Fibroblast of skin of scalp (primary cell): ENCODE data around the gene CRYZL1.

Experiments used
- DNase-seq: peaks from one replicate; pipeline ENCODE4 v3.0.0-alpha.2; 2013

Gene CRYZL1

GRCh38 chr21:33558777-33559421 lies 82.6 kb downstream of the CRYZL1 start:
- no peak for DNase-seq

- no peak for DNase-seq
Measured at GRCh38 chr21:33557447-33557846, 84.1 kb downstream of the CRYZL1 start.

- DNase-seq, result no peak
Measured at GRCh38 chr21:33554982-33555344, 86.6 kb downstream of the CRYZL1 start.

GRCh38 chr21:33554236-33554981 lies 87.1 kb downstream of the CRYZL1 start:
- no peak for DNase-seq

- no peak for DNase-seq
Measured at GRCh38 chr21:33552999-33553598, 88.4 kb downstream of the CRYZL1 start.

- DNase-seq, result no peak
Measured at GRCh38 chr21:33552093-33552998, 89.2 kb downstream of the CRYZL1 start.

GRCh38 chr21:33551664-33552063 lies 89.9 kb downstream of the CRYZL1 start:
- no peak for DNase-seq

GRCh38 chr21:33550772-33551660 lies 90.5 kb downstream of the CRYZL1 start:
- no peak for DNase-seq

GRCh38 chr21:33549848-33550771 lies 91.4 kb downstream of the CRYZL1 start:
- no peak for DNase-seq

- DNase-seq, result no peak
Measured at GRCh38 chr21:33546086-33546485, 95.5 kb downstream of the CRYZL1 start.

- DNase-seq, result no peak
Measured at GRCh38 chr21:33544451-33545195, 96.9 kb downstream of the CRYZL1 start.

- no peak for DNase-seq
Measured at GRCh38 chr21:33543505-33544129, 97.9 kb downstream of the CRYZL1 start.

GRCh38 chr21:33542640-33543504 lies 98.7 kb downstream of the CRYZL1 start, which contains the start of gene SON:
SON (plus strand) TSS chr21:33543038; CDS start chr21:33543093, 55 bp downstream.
- peak; percentile 99 for DNase-seq

- DNase-seq, result peak; percentile 77
Measured at GRCh38 chr21:33541756-33542639, 99.5 kb downstream of the CRYZL1 start, which contains the start of gene GART. GART (minus strand) TSS chr21:33542117; CDS start chr21:33539315, 2,802 bp downstream.

- no peak for DNase-seq
Measured at GRCh38 chr21:33541105-33541711, 100.3 kb downstream of the CRYZL1 start.

- DNase-seq, result no peak
Measured at GRCh38 chr21:33540711-33541104, 100.8 kb downstream of the CRYZL1 start.

GRCh38 chr21:33539616-33540015 lies 101.9 kb downstream of the CRYZL1 start:
- DNase-seq, result peak; percentile 50
